Activated CD4-positive, alpha-beta T cell treated with anti-CD3 and anti-CD28 coated beads, Interleukin-2, amount 10 ng/mL, durations not matched to agents 24 days and 14 days (primary cell): ENCODE measurements around the gene RAB4B. TPM values are rescaled to one million over a fixed set of nuclear protein-coding genes. Genes with fewer than 3 reads are reported as not detected.
"Not testable (repeated sequence)": the region's sequence is repeated elsewhere in the genome, so short reads cannot be mapped to it uniquely, and the experiment has no call there.

Experiments
- DNase-seq: peaks from one replicate; pipeline ENCODE4 v3.0.0; 2022
- H3K27ac Mint-ChIP-seq: one replicate; pipeline ENCODE4 v1.8.0; 2022; ENCODE audit warnings: mild to moderate bottlenecking, mixed read lengths
- H3K27me3 Mint-ChIP-seq: one replicate; pipeline ENCODE4 v1.8.0; 2022; ENCODE audit warnings: mixed read lengths
- H3K36me3 Mint-ChIP-seq: one replicate; pipeline ENCODE4 v1.8.0; 2022; ENCODE audit warnings: low read depth, mild to moderate bottlenecking, mixed read lengths
- H3K4me1 Mint-ChIP-seq: one replicate; pipeline ENCODE4 v1.8.0; 2021; ENCODE audit warnings: mixed read lengths
- H3K4me3 Mint-ChIP-seq: one replicate; pipeline ENCODE4 v1.8.0; 2022; ENCODE audit warnings: mild to moderate bottlenecking, moderate library complexity, mixed read lengths
- H3K9me3 Mint-ChIP-seq: one replicate; pipeline ENCODE4 v1.8.0; 2021; ENCODE audit warnings: mixed read lengths
- intact Hi-C: fragments of 100-400 bp; cut with micrococcal nuclease; formaldehyde crosslinking; loops from one replicate; pipeline ENCODE4 v1.15.1; 2023
- total RNA-seq: library from RNA; stranded (reverse); gene quantifications from 2 replicates; pipeline ENCODE4 v1.2.3, GENCODE V29; 2022

Gene RAB4B
- total RNA-seq, 1 donor from 2014 or later, result 36.3 TPM

- Mint-ChIP-seq H3K36me3 (peaks cover 15% of the 10 kb centered on the region), H3K9me3 (no peaks in the 10 kb centered on the region), H3K4me1 (peaks cover 56% of the 10 kb centered on the region), H3K27ac (peak overlapping the region; percentile 96), H3K27me3 (no peaks in the 10 kb centered on the region), H3K4me3 (peak overlapping the region; percentile 94)
- no peak for DNase-seq
- intact Hi-C loops, result loop anchor here (1.0 to 10.0 kb wide), 4 partner anchors 20 to 576 kb away; partner anchors contain the start of genes COQ8B and TGFB1
These were observed 748 bp downstream of the RAB4B start for GRCh38 chr19:40778706-40779284.

- H3K27ac Mint-ChIP-seq, result peak overlapping the region; percentile 72
- peaks cover 53% of the 10 kb centered on the region for H3K4me1 Mint-ChIP-seq
- peaks cover 18% of the 10 kb centered on the region for H3K36me3 Mint-ChIP-seq
- intact Hi-C loops, result no loop called here
- H3K27me3 Mint-ChIP-seq, result no peaks in the 10 kb centered on the region
- no peaks in the 10 kb centered on the region for H3K9me3 Mint-ChIP-seq
- peak overlapping the region; percentile 27 for H3K4me3 Mint-ChIP-seq
- no peak for DNase-seq
These were observed 2.5 kb downstream of the RAB4B start for GRCh38 chr19:40780582-40780981.

- Mint-ChIP-seq H3K9me3 (no peaks in the 10 kb centered on the region), H3K27ac (peak overlapping the region; percentile 45), H3K36me3 (peaks cover 20% of the 10 kb centered on the region), H3K27me3 (no peaks in the 10 kb centered on the region), H3K4me3 (no peak overlapping the region), H3K4me1 (peaks cover 51% of the 10 kb centered on the region)
- DNase-seq, result no peak
- intact Hi-C loops, result no loop called here
These were observed 3.1 kb downstream of the RAB4B start for GRCh38 chr19:40781140-40781539.

- Mint-ChIP-seq H3K4me1 (peaks cover 30% of the 10 kb centered on the region), H3K27me3 (no peaks in the 10 kb centered on the region), H3K4me3 (no peak overlapping the region), H3K9me3 (no peaks in the 10 kb centered on the region), H3K27ac (no peak overlapping the region), H3K36me3 (peaks cover 31% of the 10 kb centered on the region)
- intact Hi-C loops, result no loop called here
- DNase-seq, result no peak
These were observed 5.7 kb downstream of the RAB4B start for GRCh38 chr19:40783711-40784110.

GRCh38 chr19:40784146-40784545 lies 6.1 kb downstream of the RAB4B start:
- DNase-seq, H3K4me3 Mint-ChIP-seq, H3K9me3 Mint-ChIP-seq, H3K27ac Mint-ChIP-seq, H3K27me3 Mint-ChIP-seq, intact Hi-C loops: not testable (repeated sequence)
- Mint-ChIP-seq H3K36me3 (peaks cover 31% of the 10 kb centered on the region), H3K4me1 (peaks cover 27% of the 10 kb centered on the region)

GRCh38 chr19:40785526-40785925 lies 7.5 kb downstream of the RAB4B start:
- no peaks in the 10 kb centered on the region for H3K27me3 Mint-ChIP-seq
- H3K4me3 Mint-ChIP-seq, result no peak overlapping the region
- no peaks in the 10 kb centered on the region for H3K9me3 Mint-ChIP-seq
- intact Hi-C loops, result no loop called here
- peaks cover 35% of the 10 kb centered on the region for H3K36me3 Mint-ChIP-seq
- DNase-seq, result no peak
- peak overlapping the region; percentile 66 for H3K27ac Mint-ChIP-seq
- peaks cover 17% of the 10 kb centered on the region for H3K4me1 Mint-ChIP-seq

GRCh38 chr19:40786060-40787037 lies 8.3 kb downstream of the RAB4B start:
- peak overlapping the region; percentile 28 for H3K27ac Mint-ChIP-seq
- H3K4me3 Mint-ChIP-seq, result no peak overlapping the region
- H3K9me3 Mint-ChIP-seq, result no peaks in the 10 kb centered on the region

GRCh38 chr19:40791349-40791748 lies 13.3 kb downstream of the RAB4B start:
- no peak overlapping the region for H3K27ac Mint-ChIP-seq
- no peak for DNase-seq
- no peaks in the 10 kb centered on the region for H3K9me3 Mint-ChIP-seq
- peaks cover 29% of the 10 kb centered on the region for H3K36me3 Mint-ChIP-seq
- intact Hi-C loops, result no loop called here
- H3K4me1 Mint-ChIP-seq, result peaks cover 16% of the 10 kb centered on the region
- no peak overlapping the region for H3K4me3 Mint-ChIP-seq
- H3K27me3 Mint-ChIP-seq, result no peaks in the 10 kb centered on the region

More at GRCh38 chr19:40786060-40787037, 8.3 kb downstream of the RAB4B start:
- intact Hi-C loops, result no loop called here
- DNase-seq, result no peak
- Mint-ChIP-seq H3K4me1 (peaks cover 13% of the 10 kb centered on the region), H3K36me3 (peaks cover 34% of the 10 kb centered on the region), H3K27me3 (no peaks in the 10 kb centered on the region)

- Mint-ChIP-seq H3K36me3 (peaks cover 27% of the 10 kb centered on the region), H3K4me3 (peak overlapping the region; percentile 26), H3K9me3 (no peaks in the 10 kb centered on the region), H3K4me1 (peaks cover 18% of the 10 kb centered on the region), H3K27ac (peak overlapping the region; percentile 84), H3K27me3 (no peaks in the 10 kb centered on the region)
- intact Hi-C loops, result loop anchor here (1.0 kb wide), 1 partner anchor 36 kb away; no protein-coding TSS in a partner anchor
- DNase-seq, result no peak
These were observed 13.9 kb downstream of the RAB4B start for GRCh38 chr19:40791996-40792395.

- H3K4me3 Mint-ChIP-seq, result no peak overlapping the region
- H3K27me3 Mint-ChIP-seq, result no peaks in the 10 kb centered on the region
- DNase-seq, result no peak
- intact Hi-C loops, result no loop called here
- H3K4me1 Mint-ChIP-seq, result peaks cover 43% of the 10 kb centered on the region
- H3K36me3 Mint-ChIP-seq, result peaks cover 27% of the 10 kb centered on the region
- H3K9me3 Mint-ChIP-seq, result no peaks in the 10 kb centered on the region
- H3K27ac Mint-ChIP-seq, result peak overlapping the region; percentile 77
These were observed 19.3 kb downstream of the RAB4B start for GRCh38 chr19:40797166-40797962.

GRCh38 chr19:40797963-40798682 lies 20.1 kb downstream of the RAB4B start:
- peak; percentile 88 for DNase-seq
- H3K4me1 Mint-ChIP-seq, result peaks cover 48% of the 10 kb centered on the region
- H3K27me3 Mint-ChIP-seq, result no peaks in the 10 kb centered on the region
- H3K27ac Mint-ChIP-seq, result peak overlapping the region; percentile 95
- H3K9me3 Mint-ChIP-seq, result no peaks in the 10 kb centered on the region
- peaks cover 33% of the 10 kb centered on the region for H3K36me3 Mint-ChIP-seq
- peak overlapping the region; percentile 89 for H3K4me3 Mint-ChIP-seq
- intact Hi-C loops, result loop anchor here (1.0 to 2.0 kb wide), 3 partner anchors 20 to 83 kb away; partner anchors contain the start of genes ACTMAP, RAB4B and SNRPA

- Mint-ChIP-seq H3K27me3 (no peaks in the 10 kb centered on the region), H3K27ac (peak within 1 kb of the TSS; percentile 95), H3K4me3 (peak within 1 kb of the TSS; percentile 91), H3K9me3 (no peaks in the 10 kb centered on the region), H3K4me1 (peaks cover 56% of the 10 kb centered on the region), H3K36me3 (peaks cover 35% of the 10 kb centered on the region)
- intact Hi-C loops, result loop anchor here (1.0 to 2.0 kb wide), 3 partner anchors 21 to 84 kb away; partner anchors contain the start of genes ACTMAP, RAB4B and SNRPA
- DNase-seq, result peak; percentile 100
These were observed 20.9 kb downstream of the RAB4B start, which contains the start of gene EGLN2 for GRCh38 chr19:40798683-40799557. Gene EGLN2 (plus strand): TSS chr19:40799191. CDS start chr19:40800573, 1,382 bp downstream.
